Endothelial cell of umbilical vein (primary cell): Measurements from ENCODE around the gene CARNS1. TPM values are rescaled to one million over a fixed set of nuclear protein-coding genes. Genes with fewer than 3 reads are reported as not detected.

Source experiments
- BruUV-seq: library from RNA; stranded (reverse); fragments of 400-500 nt; replicated peaks from 2 replicates; lab custom pipeline; 2021; lab: Mats Ljungman, UMichigan
- CTCF ChIA-PET: fragments of 300-600, 350-600 bp; sonication (Branson Sonifier 250); formaldehyde crosslinking; loops from one replicate; lab custom pipeline; 2021; ENCODE audit warnings: antibody characterized with exemption, inconsistent platforms; lab: Charles Lee
- POLR2A ChIA-PET: fragments of 300-600, 350-600 bp; sonication (Branson Sonifier 250); formaldehyde crosslinking; loops from one replicate; lab custom pipeline; 2021; ENCODE audit warnings: antibody characterized with exemption, inconsistent platforms; lab: Charles Lee
- DNase-seq: peaks from one replicate; pipeline ENCODE4 v3.0.0-alpha.2; 2011; ENCODE audit warnings: low read depth, low spot score
- FAIRE-seq: peaks from 2 replicates; lab custom pipeline; 2011; peaks lifted over from hg19 to GRCh38; lab: Jason Lieb, UNC
- H2AFZ ChIP-seq: 2 replicates; pipeline ENCODE4 v1.6.0; 2012; ENCODE audit warnings: low read depth, low read length, control low read depth, inconsistent platforms
- H3K27ac ChIP-seq: 2 replicates; pipeline ENCODE4 v1.5.1; 2011; ENCODE audit warnings: low read depth, mild to moderate bottlenecking, control low read depth, low read length, moderate library complexity; ENCODE audit not compliant: insufficient read depth
- H3K27me3 ChIP-seq, 2 experiments: 2 replicates each; pipeline versions ENCODE4 v1.6.0 to v1.6.1; 2011; ENCODE audit warnings: low read length in 2 of 2, mixed read lengths in 1 of 2; ENCODE audit not compliant: control insufficient read depth in 2 of 2, insufficient read depth in 2 of 2
- H3K36me3 ChIP-seq, 2 experiments: 2 replicates in 1 of 2; 3 replicates in 1 of 2; pipeline ENCODE4 v1.5.1; 2011; ENCODE audit warnings: low read length in 2 of 2, mild to moderate bottlenecking in 1 of 2, moderate library complexity in 1 of 2; ENCODE audit not compliant: control insufficient read depth in 2 of 2, insufficient read depth in 2 of 2; ENCODE audit errors: extremely low read depth in 1 of 2
- H3K4me1 ChIP-seq: 3 replicates; pipeline ENCODE4 v1.5.1; 2011; ENCODE audit warnings: mild to moderate bottlenecking, low read length; ENCODE audit not compliant: control insufficient read depth, insufficient read depth; ENCODE audit errors: extremely low read depth
- H3K4me2 ChIP-seq: 2 replicates; pipeline ENCODE4 v1.6.1; 2011; ENCODE audit warnings: low read length, control low read depth, mixed read lengths; ENCODE audit not compliant: insufficient read depth
- H3K4me3 ChIP-seq, 3 experiments: fragments of 200-600 bp in 1 of 3; sonication (generic), shearing (Covaris generic) in 1 of 3; replicated peaks in 1 of 3; 2 replicates each; pipeline ENCODE4 v1.5.1; 2011 to 2016; ENCODE audit warnings: control low read depth in 3 of 3, low read length in 3 of 3, mild to moderate bottlenecking in 2 of 3, inconsistent platforms in 1 of 3, low read depth in 1 of 3, moderate library complexity in 1 of 3; ENCODE audit not compliant: insufficient read depth in 1 of 3
- H3K79me2 ChIP-seq: 2 replicates; pipeline ENCODE4 v1.6.0; 2012; ENCODE audit warnings: low read length, inconsistent platforms; ENCODE audit not compliant: control insufficient read depth, insufficient read depth
- H3K9ac ChIP-seq: replicated peaks from 2 replicates; pipeline ENCODE3; 2011; ENCODE audit warnings: low read length, control low read depth; ENCODE audit not compliant: insufficient read depth; ENCODE audit errors: extremely low read depth
- H3K9me1 ChIP-seq: replicated peaks from 3 replicates; pipeline ENCODE4 v1.6.0; 2011; ENCODE audit warnings: mild to moderate bottlenecking, low read length; ENCODE audit not compliant: control insufficient read depth, insufficient read depth; ENCODE audit errors: extremely low read depth
- H3K9me3 ChIP-seq: replicated peaks from 2 replicates; pipeline ENCODE4 v1.5.1; 2012; ENCODE audit warnings: low read length, inconsistent platforms; ENCODE audit not compliant: control insufficient read depth, insufficient read depth
- H4K20me1 ChIP-seq: replicated peaks from 2 replicates; pipeline ENCODE3; 2011; ENCODE audit warnings: mild to moderate bottlenecking, low read length; ENCODE audit not compliant: control insufficient read depth, insufficient read depth; ENCODE audit errors: extremely low read depth
- EZH2 ChIP-seq: IDR thresholded peaks from 2 replicates; pipeline ENCODE4 v1.6.1; 2012; ENCODE audit warnings: borderline replicate concordance, low read depth, mild to moderate bottlenecking, moderate library complexity, low read length, inconsistent platforms; ENCODE audit not compliant: severe bottlenecking
- FOS ChIP-seq: IDR thresholded peaks from 2 replicates; pipeline ENCODE4 v1.6.1; 2011; ENCODE audit warnings: mild to moderate bottlenecking, low read length, moderate library complexity, borderline replicate concordance; ENCODE audit not compliant: insufficient read depth
- GATA2 ChIP-seq: IDR thresholded peaks from 2 replicates; pipeline ENCODE4 v1.7.0; 2011; ENCODE audit warnings: low read depth, mild to moderate bottlenecking, moderate library complexity, mixed read lengths, low read length; ENCODE audit not compliant: insufficient read length, insufficient read depth
- JUN ChIP-seq: IDR thresholded peaks from 2 replicates; pipeline ENCODE4 v1.6.1; 2011; ENCODE audit warnings: borderline replicate concordance, low read depth; ENCODE audit not compliant: insufficient read length, insufficient read depth
- MYC ChIP-seq: IDR thresholded peaks from one replicate; pipeline ENCODE4 v1.6.1; 2011; ENCODE audit warnings: mild to moderate bottlenecking, low read depth, low read length
- POLR2A ChIP-seq: IDR thresholded peaks from 2 replicates; pipeline ENCODE4 v1.6.1; 2012; ENCODE audit warnings: low read depth, mild to moderate bottlenecking, control low read depth, low read length
- POLR2AphosphoS5 ChIP-seq: IDR thresholded peaks from 2 replicates; pipeline ENCODE4 v1.6.1; 2012; ENCODE audit warnings: low read depth, mild to moderate bottlenecking, control low read depth, low read length, moderate library complexity; ENCODE audit not compliant: insufficient read depth
- dilution Hi-C: fragments of 300-500 bp; cut with MboI; formaldehyde crosslinking; loops from one replicate; pipeline ENCODE4 v1.15.0; 2019; ENCODE audit warnings: low sequenced_read_pairs; ENCODE audit not compliant: extremely low pct_ligation_motif_present
- intact Hi-C: fragments of 100-400 bp; cut with micrococcal nuclease; formaldehyde crosslinking; loops from one replicate; pipeline ENCODE4 v1.10.0; 2022
- polyA plus RNA-seq, 4 experiments: library from polyadenylated mRNA; depleted of rRNA in 3 of 4; stranded (reverse) in 3 of 4; unstranded in 1 of 4; fragments of >200 nt; gene quantifications; 2 replicates each; pipeline versions ENCODE4 v1.2.1 to v1.2.3, GENCODE V29; 2011 to 2012; ENCODE audit warnings: missing spikeins in 1 of 4
- total RNA-seq: library from RNA; stranded (reverse); gene quantifications from 2 replicates; pipeline ENCODE4 v1.2.3, GENCODE V29; 2021
- TF ChIP-seq, protein P1 (sequence below), 2 donors: IDR thresholded peaks; 1 replicate in 1 of 2; 2 replicates in 1 of 2; pipeline ENCODE4 v1.5.1; 2011; ENCODE audit warnings: low read length in 2 of 2, mild to moderate bottlenecking in 2 of 2, moderate library complexity in 2 of 2, control low read depth in 1 of 2, inconsistent platforms in 1 of 2, low read depth in 1 of 2; ENCODE audit not compliant: insufficient read depth in 1 of 2; ENCODE audit errors: extremely low read depth in 1 of 2
- TF ChIP-seq, protein P2 (sequence below): IDR thresholded peaks from 2 replicates; pipeline ENCODE4 v1.6.1; 2011; ENCODE audit not compliant: insufficient read depth, insufficient read length

The CARNS1 gene
- total and polyA plus RNA-seq, 2 donors (not counting 3 experiments of a cell fraction or from before 2014, with no cell fraction given): 0.14 to 0.35 TPM

DNA sequence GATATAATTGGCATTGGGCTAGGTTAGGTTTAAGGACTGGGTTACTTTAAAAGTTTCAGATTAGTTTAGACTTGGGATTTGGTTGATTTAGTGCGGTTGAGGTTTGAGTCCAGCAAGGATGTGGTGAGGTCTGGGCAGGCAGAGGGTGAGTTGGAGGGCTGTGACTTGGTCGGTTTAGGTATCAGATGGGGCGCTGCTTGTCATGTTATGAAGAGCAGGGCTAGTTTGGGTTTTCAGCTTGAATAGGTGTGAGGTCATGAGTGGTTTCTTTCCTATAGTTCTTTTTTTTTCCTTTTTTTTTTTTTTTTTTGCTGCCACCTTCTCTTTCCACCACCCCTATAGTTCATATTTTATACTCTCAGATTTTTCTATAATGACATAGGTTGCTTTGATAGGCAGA is 46.9 kb upstream of the CARNS1 start:
- no TSS peak for BruUV-seq
- POLR2A ChIA-PET: no interaction called here
- no peaks in the 10 kb centered on the region for H4K20me1 ChIP-seq

More for the DNA sequence above, 46.9 kb upstream of the CARNS1 start:
- Histone ChIP-seq H3K4me3 (no peak overlapping the region), H3K9me3 (no peaks in the 10 kb centered on the region), H3K9me1 (no peaks in the 10 kb centered on the region), H3K4me2 (no peak overlapping the region), H3K36me3 (no peaks in the 10 kb centered on the region), H3K27ac (no peak overlapping the region), H3K79me2 (peaks cover 14% of the 10 kb centered on the region), H2AFZ (no peak overlapping the region), H3K4me1 (peaks cover 28% of the 10 kb centered on the region), H3K27me3 (no peaks in the 10 kb centered on the region), H3K9ac (no peak overlapping the region)
- dilution Hi-C loops: no loop called here
- DNase-seq: no peak
- TF ChIP-seq MYC (no peak), FOS (no peak), POLR2A (no peak), JUN (no peak), EZH2 (no peak), GATA2 (no peak), POLR2AphosphoS5 (no peak)
- TF ChIP-seq, protein P1, sequence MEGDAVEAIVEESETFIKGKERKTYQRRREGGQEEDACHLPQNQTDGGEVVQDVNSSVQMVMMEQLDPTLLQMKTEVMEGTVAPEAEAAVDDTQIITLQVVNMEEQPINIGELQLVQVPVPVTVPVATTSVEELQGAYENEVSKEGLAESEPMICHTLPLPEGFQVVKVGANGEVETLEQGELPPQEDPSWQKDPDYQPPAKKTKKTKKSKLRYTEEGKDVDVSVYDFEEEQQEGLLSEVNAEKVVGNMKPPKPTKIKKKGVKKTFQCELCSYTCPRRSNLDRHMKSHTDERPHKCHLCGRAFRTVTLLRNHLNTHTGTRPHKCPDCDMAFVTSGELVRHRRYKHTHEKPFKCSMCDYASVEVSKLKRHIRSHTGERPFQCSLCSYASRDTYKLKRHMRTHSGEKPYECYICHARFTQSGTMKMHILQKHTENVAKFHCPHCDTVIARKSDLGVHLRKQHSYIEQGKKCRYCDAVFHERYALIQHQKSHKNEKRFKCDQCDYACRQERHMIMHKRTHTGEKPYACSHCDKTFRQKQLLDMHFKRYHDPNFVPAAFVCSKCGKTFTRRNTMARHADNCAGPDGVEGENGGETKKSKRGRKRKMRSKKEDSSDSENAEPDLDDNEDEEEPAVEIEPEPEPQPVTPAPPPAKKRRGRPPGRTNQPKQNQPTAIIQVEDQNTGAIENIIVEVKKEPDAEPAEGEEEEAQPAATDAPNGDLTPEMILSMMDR (IDR thresholded peaks at IDR 0.05; ENCODE audit: extremely low read depth in 1 of 2, insufficient read depth in 1 of 2, low read depth in 1 of 2, low read length in 2 of 2): no peak
- TF ChIP-seq, protein P2, sequence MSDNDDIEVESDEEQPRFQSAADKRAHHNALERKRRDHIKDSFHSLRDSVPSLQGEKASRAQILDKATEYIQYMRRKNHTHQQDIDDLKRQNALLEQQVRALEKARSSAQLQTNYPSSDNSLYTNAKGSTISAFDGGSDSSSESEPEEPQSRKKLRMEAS: no peak
- intact Hi-C loops: no loop called here
- CTCF ChIA-PET: interaction anchor here (0.9 to 19.7 kb wide), 4 partner anchors 13 to 106 kb away, joined by 4 to 1051 read pairs (median 62); partner anchors contain the start of gene POLD4
- FAIRE-seq: no peak
